GM19438 (cell line): ENCODE results near the gene CMIP.
A peak's percentile ranks its signal among the peaks of the same experiment; 100 is the strongest.

Experiments used
- ATAC-seq: cut with Tn5 transposase; IDR thresholded peaks from one replicate; pipeline ENCODE4 v1.9.1; 2021; ENCODE audit warnings: low read depth; ENCODE audit not compliant: unreplicated experiment

The CMIP gene

DNA sequence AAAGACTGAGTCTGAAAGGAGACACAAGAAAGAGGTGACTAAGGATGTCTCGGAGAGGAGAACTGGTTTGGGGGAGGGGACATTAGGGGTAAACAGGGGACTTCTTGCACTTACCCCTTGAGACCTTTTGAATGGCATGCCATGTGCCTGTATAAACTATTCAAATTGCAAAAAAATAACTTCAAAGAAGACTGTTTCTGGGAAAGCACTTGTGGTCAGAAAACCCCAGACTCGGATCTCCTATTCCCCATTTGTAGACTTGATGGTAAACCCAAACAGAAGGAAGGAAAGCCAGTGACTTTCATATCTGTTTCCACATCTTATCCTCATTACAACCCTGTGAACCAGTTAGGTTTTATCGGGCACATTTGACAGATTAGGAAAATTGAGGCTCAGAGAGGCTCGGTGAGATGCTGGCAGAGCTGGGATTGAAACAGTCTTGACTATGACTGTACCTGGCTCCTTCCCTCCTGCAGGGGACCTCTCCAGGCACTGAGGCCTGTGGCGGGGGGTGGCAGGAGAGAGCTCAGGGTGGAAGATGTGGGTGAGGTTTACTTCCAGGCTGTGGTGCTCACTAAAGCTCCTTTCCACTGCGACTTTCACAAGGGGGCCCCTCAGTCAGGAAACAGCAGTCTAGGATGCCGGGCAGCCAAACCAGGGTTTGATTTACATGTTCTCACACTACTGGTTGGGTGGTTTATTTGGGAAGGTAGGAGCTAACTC, 304.0 kb downstream of the CMIP start:
- ATAC-seq = no peak

DNA sequence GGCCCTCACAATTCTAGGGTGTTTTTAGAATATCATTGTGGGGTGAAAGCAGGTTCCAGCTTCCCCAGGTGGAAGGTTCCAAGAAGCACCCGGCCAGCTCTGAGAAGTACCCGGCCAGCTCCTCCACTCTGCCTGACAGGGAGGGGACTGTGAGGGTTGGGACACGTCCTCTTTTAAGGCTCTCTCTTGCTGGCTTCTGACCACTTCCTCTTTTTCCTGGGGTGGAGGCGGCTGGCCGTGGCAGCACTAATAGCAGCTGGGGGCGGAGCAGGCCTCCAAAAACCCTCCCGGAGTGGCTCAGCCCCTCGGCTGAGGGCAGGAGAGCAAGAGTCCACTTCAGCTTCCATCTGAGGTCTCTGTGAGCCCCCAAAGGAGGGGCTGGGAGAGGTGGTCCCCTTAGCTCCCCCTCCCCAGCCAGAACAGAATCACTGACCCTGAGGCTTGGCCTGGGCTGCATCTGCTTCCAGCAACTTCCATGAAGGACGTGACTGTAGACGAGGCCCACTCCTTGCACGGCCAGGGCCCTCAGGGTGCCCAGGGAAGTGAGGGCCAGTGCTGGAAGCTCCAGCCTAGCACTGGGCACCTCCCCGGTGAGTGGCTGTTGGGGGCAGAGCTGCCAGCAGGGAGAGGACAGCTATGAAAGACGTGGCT, 307.7 kb downstream of the CMIP start:
- ATAC-seq = peak; percentile 80

DNA sequence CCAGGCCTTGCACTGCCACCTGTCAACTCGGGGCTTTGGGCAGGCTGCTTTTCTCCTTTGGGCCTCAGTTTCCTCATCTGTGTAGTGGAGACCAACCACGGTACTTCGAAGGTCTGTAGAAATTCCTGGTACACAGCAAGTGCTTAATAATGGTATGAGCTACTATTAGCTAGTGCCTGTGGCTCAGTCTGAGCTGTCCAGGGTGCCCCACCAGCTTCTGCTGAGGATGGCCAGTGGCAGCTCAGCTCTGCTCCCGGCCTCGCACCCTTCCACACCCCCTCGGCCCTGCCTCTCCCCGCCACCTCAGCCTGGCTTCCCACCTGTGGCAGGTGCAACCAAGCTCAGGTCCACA, 308.2 kb downstream of the CMIP start:
- no peak for ATAC-seq

DNA sequence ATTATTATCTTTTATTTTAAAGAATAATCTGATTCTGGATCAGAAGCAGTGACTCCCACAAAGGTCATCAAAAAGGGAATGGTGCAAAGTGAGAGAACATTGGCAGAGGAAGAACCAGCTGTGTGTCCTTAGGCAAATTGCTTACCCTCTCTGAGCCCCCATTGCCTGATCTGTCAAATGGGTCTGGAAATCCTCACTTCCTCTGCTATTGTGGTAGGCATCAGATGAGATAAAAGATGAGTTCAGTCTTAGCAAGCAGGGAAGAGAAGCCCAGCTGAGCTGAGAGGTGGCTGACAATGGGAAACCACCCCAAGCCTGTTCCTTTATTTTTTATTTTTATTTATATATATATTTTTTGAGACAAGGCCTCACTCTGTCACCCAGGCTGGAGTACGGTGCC, 310.2 kb downstream of the CMIP start:
- no peak for ATAC-seq

DNA sequence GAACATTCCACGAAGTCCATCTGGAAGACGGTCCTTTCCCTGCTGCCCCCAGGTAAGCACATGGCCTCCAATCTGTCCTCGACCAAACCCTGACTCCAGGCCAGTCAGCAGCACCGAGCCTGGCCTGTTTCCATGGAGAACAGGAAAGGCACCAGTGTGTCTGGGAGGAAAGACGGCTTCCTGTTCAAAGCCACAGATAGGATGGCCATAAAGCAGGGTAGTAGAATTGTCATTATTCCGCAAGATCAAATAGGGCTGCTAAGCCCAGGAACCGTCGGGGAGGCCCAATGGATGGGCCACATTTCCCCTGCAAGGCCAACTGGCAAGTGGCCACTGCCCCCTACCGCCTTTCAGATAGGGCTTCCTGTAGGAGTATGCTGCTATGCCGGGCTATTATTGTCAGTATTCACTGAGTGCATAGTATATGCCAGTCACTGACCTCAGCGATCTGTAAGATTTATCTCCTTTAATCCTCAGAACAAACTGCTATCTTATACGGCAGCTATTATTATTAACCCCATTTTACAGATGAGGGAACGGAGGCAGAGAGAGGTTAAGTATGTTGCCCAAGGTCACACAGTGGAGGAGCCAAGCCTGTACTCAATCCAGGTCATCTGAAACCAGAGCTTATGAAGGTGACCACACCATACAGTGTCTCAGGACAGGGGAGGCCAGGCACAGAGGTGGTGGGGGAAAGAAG, 311.5 kb downstream of the CMIP start:
- no peak for ATAC-seq

DNA sequence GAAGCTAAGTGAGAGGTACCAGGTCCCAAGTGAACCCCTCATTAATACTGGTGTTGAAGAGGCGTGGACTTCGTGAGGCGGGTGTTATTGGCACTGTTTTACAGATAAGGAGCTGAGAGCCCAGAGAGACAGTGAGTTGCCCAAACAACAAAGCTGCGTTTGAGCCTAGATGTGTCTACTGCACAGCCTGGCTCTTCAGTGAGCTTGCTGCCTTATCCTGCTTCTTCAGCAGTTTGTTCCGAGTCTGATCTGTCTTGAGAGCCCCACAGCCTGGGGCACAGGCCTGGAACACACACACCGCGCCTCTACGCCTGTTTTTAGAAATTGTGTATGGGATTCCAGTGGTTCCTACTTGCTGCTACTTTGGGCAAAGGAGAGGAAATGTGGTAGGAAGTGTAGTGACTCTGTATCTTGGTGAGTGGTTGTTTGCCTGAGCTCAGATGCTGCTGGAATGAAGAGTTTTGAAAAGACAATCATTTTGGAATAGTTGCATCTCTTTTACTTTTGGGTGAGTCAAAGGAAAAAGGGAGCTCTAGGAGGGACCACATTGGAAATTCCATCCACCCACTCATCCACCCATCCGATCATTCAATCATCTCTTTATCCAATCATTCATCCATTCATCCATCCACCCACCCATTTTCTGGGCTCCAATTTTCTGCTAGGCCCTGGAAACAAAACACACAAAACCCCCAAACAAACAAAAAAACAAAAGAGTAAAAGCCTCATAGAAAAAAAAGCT, 312.2 kb downstream of the CMIP start:
- ATAC-seq = no peak

DNA sequence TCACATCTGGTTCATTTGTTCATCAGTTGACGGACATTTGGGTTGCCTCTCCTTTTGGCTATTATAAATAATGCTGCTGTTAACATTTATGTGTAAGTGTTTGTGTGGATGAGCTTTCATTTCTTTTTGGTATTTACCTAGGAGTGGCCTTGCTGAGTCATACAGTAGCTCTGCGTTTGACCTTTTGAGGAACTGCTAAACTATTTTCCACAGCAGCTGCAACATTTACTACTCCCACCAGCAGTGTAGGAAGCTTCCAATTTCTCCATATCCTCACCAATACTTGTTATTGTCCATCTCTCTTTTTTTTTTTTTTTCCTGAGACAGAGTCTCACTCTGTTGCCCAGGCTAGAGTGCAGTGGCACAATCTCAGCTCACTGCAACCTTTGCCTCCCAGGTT, 313.8 kb downstream of the CMIP start:
- no peak for ATAC-seq
